H1 (cell line): ENCODE measurements around the gene CADM2. TPM values are rescaled to one million over a fixed set of nuclear protein-coding genes. Genes with fewer than 3 reads are reported as not detected.

ENCODE experiments used
- CEBPB ChIP-seq: IDR thresholded peaks from 2 replicates; pipeline ENCODE4 v1.6.1; 2012; ENCODE audit warnings: low read depth, low read length
- CHD7 ChIP-seq: fragments of 300-600 bp; sonication (generic); IDR thresholded peaks from 2 replicates; pipeline ENCODE4 v1.7.1; 2012; ENCODE audit warnings: low read length, moderate library complexity, mild to moderate bottlenecking, inconsistent platforms; ENCODE audit not compliant: insufficient replicate concordance
- CREB1 ChIP-seq: IDR thresholded peaks from 2 replicates; pipeline ENCODE4 v1.6.1; 2012; ENCODE audit warnings: inconsistent platforms
- CTBP2 ChIP-seq: IDR thresholded peaks from 2 replicates; pipeline ENCODE4 v1.7.0; 2011; ENCODE audit warnings: borderline replicate concordance, mild to moderate bottlenecking, moderate library complexity, mixed read lengths, low read length; ENCODE audit not compliant: insufficient read depth, insufficient read length
- EGR1 ChIP-seq: IDR thresholded peaks from 2 replicates; pipeline ENCODE4 v1.6.1; 2011; ENCODE audit warnings: low read depth, low read length, borderline replicate concordance
- GTF2F1 ChIP-seq: IDR thresholded peaks from 2 replicates; pipeline ENCODE4 v1.6.1; 2012; ENCODE audit warnings: low read depth, low read length, improper control_type of control experiment, borderline replicate concordance
- KDM5A ChIP-seq: fragments of 200-600 bp; IDR thresholded peaks from 2 replicates; pipeline ENCODE4 v1.7.1; 2012; ENCODE audit warnings: mild to moderate bottlenecking, low read length, inconsistent platforms, mixed read lengths
- NRF1 ChIP-seq: IDR thresholded peaks from 2 replicates; pipeline ENCODE4 v1.6.1; 2011; ENCODE audit warnings: mild to moderate bottlenecking, low read depth, low read length, improper control_type of control experiment
- SAP30 ChIP-seq: fragments of 300-600 bp; sonication (generic); IDR thresholded peaks from 2 replicates; pipeline ENCODE4 v1.7.1; 2012; ENCODE audit warnings: low read length, moderate library complexity, mild to moderate bottlenecking, inconsistent platforms; ENCODE audit not compliant: insufficient read depth, insufficient replicate concordance
- SIN3A ChIP-seq, 2 experiments: IDR thresholded peaks in 1 of 2; conservative IDR thresholded peaks in 1 of 2; 2 replicates each; pipeline ENCODE4 v1.6.1; 2011 to 2012; ENCODE audit warnings: low read length in 2 of 2, improper control_type of control experiment in 1 of 2, low read depth in 1 of 2, mild to moderate bottlenecking in 1 of 2
- SP2 ChIP-seq: IDR thresholded peaks from 2 replicates; pipeline ENCODE4 v1.6.1; 2012; ENCODE audit warnings: mild to moderate bottlenecking, low read length, inconsistent platforms
- SUZ12 ChIP-seq: fragments of 200-600 bp; sonication (generic); IDR thresholded peaks from 2 replicates; pipeline ENCODE4 v1.6.1; 2012; ENCODE audit warnings: mild to moderate bottlenecking, inconsistent platforms, low read length, moderate library complexity, mixed read lengths
- polyA plus RNA-seq, 7 experiments: library from polyadenylated mRNA; depleted of rRNA in 3 of 7; stranded (reverse) in 5 of 7; unstranded in 2 of 7; fragments of >200 nt in 5 of 7; fragments of 200-250 nt in 2 of 7; gene quantifications; 1 replicate in 5 of 7; 2 replicates in 1 of 7; 4 replicates in 1 of 7; pipeline versions ENCODE4 v1.2.1 to v1.2.3, GENCODE V29; 2011 to 2013; ENCODE audit warnings: missing spikeins in 2 of 7, mixed read lengths in 2 of 7
- total RNA-seq: library from RNA; stranded (reverse); fragmentation: NEBNext Ultra II Directional; extraction: Animal tissue kit (Norgen Biotek cat#: 25700); gene quantifications from 2 replicates; pipeline ENCODE4 v1.2.1, GENCODE V29; 2021

CADM2 gene
- total and polyA plus RNA-seq, 2 of the 8 experiments (the other 6 are each of a cell fraction or from before 2014, with no cell fraction given), result 14.9 to 20.9 TPM

- TF ChIP-seq CHD7, result no peak
- TF ChIP-seq SP2, result no peak
- no peak for TF ChIP-seq CEBPB
- no peak for TF ChIP-seq NRF1
- TF ChIP-seq EGR1, result no peak
- no peak for TF ChIP-seq KDM5A
- no peak for TF ChIP-seq CTBP2
- TF ChIP-seq SAP30, result no peak
- TF ChIP-seq SIN3A (conservative IDR thresholded peaks at IDR 0.05 in 1 of 2, IDR thresholded peaks at IDR 0.05 in 1 of 2; ENCODE audit: low read depth in 1 of 2, low read length in 2 of 2), result no peak
- no peak for TF ChIP-seq GTF2F1
- no peak for TF ChIP-seq CREB1
- no peak for TF ChIP-seq SUZ12
Measured at GRCh38 chr3:85710490-85710889, 751.7 kb downstream of the CADM2 start (continued).
